Breast epithelium (tissue), 4 donors: Measurements from ENCODE around the gene PIK3CD. TPM values are rescaled to one million over a fixed set of nuclear protein-coding genes. Genes with fewer than 3 reads are reported as not detected.

Experiments used
- DNase-seq, 2 donors: peaks; one replicate each; pipeline ENCODE4 v3.0.0-alpha.2; 2019; ENCODE audit warnings: low spot score in 2 of 2
- H3K27ac ChIP-seq, 2 donors: fragments of 200-600 bp; sonication (generic) in 1 of 2; one replicate each; pipeline ENCODE4 v1.5.1; 2016 to 2019; ENCODE audit warnings: mild to moderate bottlenecking in 1 of 2
- H3K27me3 ChIP-seq, 2 donors: fragments of 200-600 bp; sonication (generic) in 1 of 2; one replicate each; pipeline versions ENCODE4 v1.5.1 to v1.6.0; 2017 to 2019; ENCODE audit warnings: control low read depth in 1 of 2, mild to moderate bottlenecking in 1 of 2
- H3K36me3 ChIP-seq: fragments of 200-600 bp; one replicate; pipeline ENCODE4 v1.5.1; 2019
- H3K4me1 ChIP-seq, 2 donors: fragments of 200-600 bp; sonication (generic); one replicate each; pipeline ENCODE4 v1.5.1; 2016 to 2019; ENCODE audit warnings: control low read depth in 1 of 2
- H3K4me3 ChIP-seq, 3 donors: fragments of 200-600 bp; sonication (generic); 1 replicate in 2 of 3; 2 replicates in 1 of 3; pipeline ENCODE4 v1.5.1; 2016 to 2019; ENCODE audit warnings: mild to moderate bottlenecking in 3 of 3, moderate library complexity in 2 of 3
- H3K9me3 ChIP-seq, 2 donors: fragments of 200-600 bp; sonication (generic) in 1 of 2; one replicate each; pipeline ENCODE4 v1.5.1; 2016 to 2019; ENCODE audit warnings: control low read depth in 1 of 2
- CTCF ChIP-seq, 3 donors: fragments of 450-650 bp; IDR thresholded peaks; one replicate each; pipeline ENCODE4 v1.5.1; 2016 to 2017; ENCODE audit warnings: antibody characterized with exemption in 3 of 3, mild to moderate bottlenecking in 3 of 3, moderate library complexity in 3 of 3
- POLR2A ChIP-seq: fragments of 450-650 bp; IDR thresholded peaks from one replicate; pipeline ENCODE4 v1.6.1; 2016; ENCODE audit warnings: antibody characterized with exemption, mild to moderate bottlenecking, moderate library complexity
- POLR2AphosphoS5 ChIP-seq, 3 donors: sonication (generic); formaldehyde crosslinking; IDR thresholded peaks; one replicate each; pipeline ENCODE4 v1.6.1; 2017; ENCODE audit warnings: antibody characterized with exemption in 3 of 3
- intact Hi-C: fragments of 100-400 bp; cut with DNase I; formaldehyde crosslinking; loops from one replicate; pipeline ENCODE4 v1.15.1; 2023; ENCODE audit warnings: low total_unique reads
- total RNA-seq, 3 donors: library from RNA; depleted of rRNA; stranded (reverse); fragments of >200 nt; gene quantifications; one replicate each; pipeline ENCODE4 v1.1.0, GENCODE V29; 2016

PIK3CD gene
- total RNA-seq, 3 donors from 2014 or later, result 8.2 to 12.1 (median 11.9) TPM

GRCh38 chr1:9628541-9629444 is 22.7 kb upstream of the PIK3CD start:
- no peak overlapping the region for H3K4me3 ChIP-seq
- TF ChIP-seq POLR2AphosphoS5 (IDR thresholded peaks at IDR 0.05) (no peak), POLR2A (no peak), CTCF (IDR thresholded peaks at IDR 0.05) (no peak)
- peaks cover 0 to 9% of the 10 kb centered on the region in 2 donors for H3K27me3 ChIP-seq
- no peaks in the 10 kb centered on the region for H3K36me3 ChIP-seq
- H3K4me1 ChIP-seq, result no peaks in the 10 kb centered on the region
- intact Hi-C loops, result no loop called here
- H3K27ac ChIP-seq, result peak overlapping the region in 1 of 2 donors; percentile 25
- no peak for DNase-seq
- no peaks in the 10 kb centered on the region for H3K9me3 ChIP-seq

- H3K27ac ChIP-seq, result no peak overlapping the region
- TF ChIP-seq POLR2AphosphoS5 (IDR thresholded peaks at IDR 0.05) (no peak), POLR2A (no peak), CTCF (IDR thresholded peaks at IDR 0.05) (no peak)
- H3K36me3 ChIP-seq, result no peaks in the 10 kb centered on the region
- no peaks in the 10 kb centered on the region for H3K9me3 ChIP-seq
- H3K4me3 ChIP-seq, result peak overlapping the region in 2 of 3 donors; percentile 4 to 15
- H3K4me1 ChIP-seq, result no peaks in the 10 kb centered on the region
- intact Hi-C loops, result no loop called here
- H3K27me3 ChIP-seq, result peaks cover 0 to 9% of the 10 kb centered on the region in 2 donors
- DNase-seq, result no peak
These were observed 21.9 kb upstream of the PIK3CD start for GRCh38 chr1:9629445-9630201.

- Histone ChIP-seq H3K27me3 (peaks cover 0 to 9% of the 10 kb centered on the region in 2 donors), H3K9me3 (no peaks in the 10 kb centered on the region), H3K27ac (no peak overlapping the region), H3K4me3 (peak overlapping the region in 2 of 3 donors; percentile 4 to 15), H3K36me3 (no peaks in the 10 kb centered on the region), H3K4me1 (no peaks in the 10 kb centered on the region)
- no peak for TF ChIP-seq POLR2AphosphoS5 (IDR thresholded peaks at IDR 0.05)
- TF ChIP-seq CTCF (IDR thresholded peaks at IDR 0.05), result no peak
- no peak for TF ChIP-seq POLR2A
- intact Hi-C loops, result no loop called here
- DNase-seq, result no peak
These were observed 21.0 kb upstream of the PIK3CD start for GRCh38 chr1:9630331-9631111.

- H3K9me3 ChIP-seq, result no peaks in the 10 kb centered on the region
- H3K27ac ChIP-seq, result no peak overlapping the region
- no peaks in the 10 kb centered on the region for H3K4me1 ChIP-seq
- DNase-seq, result no peak
- H3K36me3 ChIP-seq, result no peaks in the 10 kb centered on the region
- intact Hi-C loops, result no loop called here
- no peak for TF ChIP-seq CTCF (IDR thresholded peaks at IDR 0.05)
- TF ChIP-seq POLR2A, result no peak
- TF ChIP-seq POLR2AphosphoS5 (IDR thresholded peaks at IDR 0.05), result no peak
- no peak overlapping the region for H3K4me3 ChIP-seq
- H3K27me3 ChIP-seq, result no peaks in the 10 kb centered on the region
These were observed 19.9 kb upstream of the PIK3CD start for GRCh38 chr1:9631613-9632012.
